ENCODE data around the gene AGAP5.
"Not testable (repeated sequence)": the region's sequence is repeated elsewhere in the genome, so short reads cannot be mapped to it uniquely, and the experiment has no call there.

AGAP5 gene

GRCh38 chr10:73697675-73698159 is at the start of gene AGAP5:
TSS of gene AGAP5 (minus strand) at chr10:73698109. CDS start at chr10:73697755, 354 bp downstream.
- not testable (repeated sequence) for H3K4me3 ChIP-seq (replicated peaks; ENCODE audit: low read depth, low read length); DNase-seq (ENCODE audit: extremely low read depth, low read depth)

- no peak for TF ChIP-seq CTCF (IDR thresholded peaks at IDR 0.05; ENCODE audit: low read depth, low read length, missing control alignments)
- H3K4me3 ChIP-seq (replicated peaks; ENCODE audit: low read depth, low read length), result no peak overlapping the region
Measured at GRCh38 chr10:73746721-73747120, 48.8 kb upstream of the AGAP5 start.

GRCh38 chr10:73744664-73744975 is 46.7 kb upstream of the AGAP5 start:
- peak overlapping the region; percentile 79 for H3K4me3 ChIP-seq (replicated peaks; ENCODE audit: low read depth, low read length)
- no peak for DNase-seq (ENCODE audit: extremely low read depth, low read depth)
- TF ChIP-seq CTCF (IDR thresholded peaks at IDR 0.05; ENCODE audit: low read depth, low read length, missing control alignments), result no peak

More at GRCh38 chr10:73746721-73747120, 48.8 kb upstream of the AGAP5 start:
- no peak for DNase-seq (ENCODE audit: extremely low read depth, low read depth)

GRCh38 chr10:73743905-73744663 is 46.2 kb upstream of the AGAP5 start, which contains the start of gene SEC24C:
TSS of gene SEC24C (plus strand) at chr10:73744372. CDS start at chr10:73746833, 2,461 bp downstream.
- DNase-seq (ENCODE audit: extremely low read depth, low read depth), result peak; percentile 79
- TF ChIP-seq CTCF (IDR thresholded peaks at IDR 0.05; ENCODE audit: low read depth, low read length, missing control alignments), result no peak
- peak within 1 kb of the TSS; percentile 79 for H3K4me3 ChIP-seq (replicated peaks; ENCODE audit: low read depth, low read length)

GRCh38 chr10:73743327-73743904 is 45.5 kb upstream of the AGAP5 start:
- TF ChIP-seq CTCF (IDR thresholded peaks at IDR 0.05; ENCODE audit: low read depth, low read length, missing control alignments), result no peak
- peak overlapping the region; percentile 79 for H3K4me3 ChIP-seq (replicated peaks; ENCODE audit: low read depth, low read length)
- no peak for DNase-seq (ENCODE audit: extremely low read depth, low read depth)

- TF ChIP-seq CTCF (IDR thresholded peaks at IDR 0.05; ENCODE audit: low read depth, low read length, missing control alignments), result no peak
- DNase-seq (ENCODE audit: extremely low read depth, low read depth), result no peak
- no peak overlapping the region for H3K4me3 ChIP-seq (replicated peaks; ENCODE audit: low read depth, low read length)
Measured at GRCh38 chr10:73742454-73742734, 44.5 kb upstream of the AGAP5 start.

- not testable (repeated sequence) for DNase-seq (ENCODE audit: extremely low read depth, low read depth); H3K4me3 ChIP-seq (replicated peaks; ENCODE audit: low read depth, low read length)
Measured at GRCh38 chr10:73740501-73741254, 42.8 kb upstream of the AGAP5 start.

Data from HFF-Myc (cell line).